Esophagus squamous epithelium (tissue), 5 donors: ENCODE data around the gene RGS14. TPM values are rescaled to one million over a fixed set of nuclear protein-coding genes. Genes with fewer than 3 reads are reported as not detected.
A peak's percentile ranks its signal among the peaks of the same experiment; 100 is the strongest.

Experiments used
- DNase-seq: peaks from one replicate; lab custom pipeline; 2025; lab: John Stamatoyannopoulos, UW
- H3K27ac ChIP-seq, 4 donors: fragments of 200-600 bp; sonication (generic); one replicate each; pipeline ENCODE4 v1.5.1; 2016 to 2019; ENCODE audit warnings: mild to moderate bottlenecking in 1 of 4
- H3K27me3 ChIP-seq, 4 donors: fragments of 200-600 bp; sonication (generic); 1 replicate in 3 of 4; 2 replicates in 1 of 4; pipeline versions ENCODE4 v1.5.1 to v1.6.0; 2017 to 2021; ENCODE audit warnings: antibody characterized with exemption in 1 of 4
- H3K36me3 ChIP-seq, 3 donors: fragments of 200-600 bp; sonication (generic); one replicate each; pipeline ENCODE4 v1.5.1; 2016 to 2019
- H3K4me1 ChIP-seq, 3 donors: fragments of 200-600 bp; sonication (generic); one replicate each; pipeline ENCODE4 v1.5.1; 2017 to 2019
- H3K4me3 ChIP-seq, 4 donors: fragments of 200-600 bp; sonication (generic); 1 replicate in 3 of 4; 2 replicates in 1 of 4; pipeline ENCODE4 v1.5.1; 2016 to 2019; ENCODE audit warnings: mild to moderate bottlenecking in 2 of 4, moderate library complexity in 1 of 4
- H3K9me3 ChIP-seq, 3 donors: fragments of 200-600 bp; sonication (generic); one replicate each; pipeline ENCODE4 v1.5.1; 2016 to 2019
- POLR2A ChIP-seq, 4 donors: fragments of 450-650 bp; IDR thresholded peaks; one replicate each; pipeline ENCODE4 v1.6.1; 2017; ENCODE audit warnings: antibody characterized with exemption in 4 of 4, mild to moderate bottlenecking in 4 of 4, moderate library complexity in 3 of 4
- WGBS, 2 donors: methylation state at CpG; one replicate each; pipeline ENCODE4 v1.1.5; 2018; 5-methylcytosine and 5-hydroxymethylcytosine counted together
- intact Hi-C: fragments of 100-400 bp; cut with DNase I; formaldehyde crosslinking; loops from one replicate; pipeline ENCODE4 v1.15.0; 2022
- total RNA-seq, 4 donors: library from RNA; depleted of rRNA; stranded (reverse); fragments of >200 nt; gene quantifications; one replicate each; pipeline ENCODE4 v1.1.0, GENCODE V29; 2016
- TF ChIP-seq, protein P1 (sequence below), 6 experiments: fragments of 450-650 bp in 4 of 6; fragments of 200-600 bp in 2 of 6; sonication (generic) in 2 of 6; IDR thresholded peaks; one replicate each; pipeline ENCODE4 v1.5.1; 2016 to 2019; ENCODE audit warnings: antibody characterized with exemption in 6 of 6, mild to moderate bottlenecking in 4 of 6, moderate library complexity in 4 of 6
- donor health status: DM: yes; HTN: yes; CAD: no.

RGS14 gene
- total RNA-seq, 4 donors from 2014 or later = 32.7 to 37.8 (median 34.8) TPM

DNA sequence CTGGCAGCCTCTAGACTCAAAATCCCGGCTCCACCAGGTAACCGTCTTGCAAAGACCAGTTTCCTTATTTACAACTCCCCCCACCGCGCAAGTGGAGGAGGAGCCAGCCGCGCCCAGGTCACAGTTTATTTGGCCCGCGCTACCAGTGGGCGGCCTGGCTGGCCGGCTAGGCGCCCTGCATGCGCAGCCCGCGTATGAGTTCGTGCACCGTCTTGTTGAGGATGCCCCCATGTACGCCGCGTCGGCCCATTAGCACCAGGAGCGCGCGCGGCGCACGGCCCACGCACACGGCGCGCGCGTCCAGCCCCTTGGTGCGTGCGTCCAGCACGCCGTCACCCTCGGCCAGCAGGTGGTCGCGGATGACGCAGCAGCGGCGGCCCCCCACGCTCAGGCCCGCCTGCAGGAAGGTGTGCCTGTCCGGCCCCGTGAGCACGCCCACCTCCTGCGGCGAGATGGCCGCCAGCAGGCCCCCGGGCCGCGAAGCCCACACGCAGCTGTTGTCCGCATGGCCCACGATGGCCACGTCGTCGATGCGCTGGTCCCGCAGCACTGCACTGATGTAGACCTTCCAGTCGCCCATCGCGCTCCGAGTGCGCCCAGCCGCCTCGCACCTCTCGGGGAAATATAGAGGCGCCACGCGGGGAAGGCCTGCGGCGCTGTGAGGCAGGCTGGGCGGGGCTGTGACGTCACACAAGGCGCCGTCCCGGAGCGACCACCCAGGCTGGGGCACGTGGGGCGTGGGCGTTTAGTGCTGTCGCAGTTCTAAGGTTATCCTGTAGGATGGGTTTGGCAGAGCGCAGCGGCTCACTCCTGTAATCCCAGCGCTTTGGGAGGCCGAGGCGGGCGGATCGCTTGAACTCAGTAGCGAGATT, 42.5 kb downstream of the RGS14 start, which contains the start of gene PFN3:
Gene PFN3, minus strand, starts transcription at position 665 of the 872 bp plus-strand sequence. Its CDS starts 85 bp downstream, at position 580.
- Histone ChIP-seq H3K27ac (no peak within 1 kb of the TSS), H3K4me3 (peak within 1 kb of the TSS in 1 of 4 donors; percentile 21), H3K36me3 (no peaks in the 10 kb centered on the region), H3K4me1 (peaks cover 29 to 47% (median 34%) of the 10 kb centered on the region in 3 donors), H3K9me3 (no peaks in the 10 kb centered on the region), H3K27me3 (peaks cover 0 to 89% (median 15%) of the 10 kb centered on the region in 4 donors)
- 54 to 66% methylated on average over 13 to 28 of the region's 92 CpGs for WGBS, 2 donors
- intact Hi-C loops = loop anchor here (10.0 kb wide), 1 partner anchor 85 kb away; the partner anchor contains the start of gene MXD3
- TF ChIP-seq, protein P1, sequence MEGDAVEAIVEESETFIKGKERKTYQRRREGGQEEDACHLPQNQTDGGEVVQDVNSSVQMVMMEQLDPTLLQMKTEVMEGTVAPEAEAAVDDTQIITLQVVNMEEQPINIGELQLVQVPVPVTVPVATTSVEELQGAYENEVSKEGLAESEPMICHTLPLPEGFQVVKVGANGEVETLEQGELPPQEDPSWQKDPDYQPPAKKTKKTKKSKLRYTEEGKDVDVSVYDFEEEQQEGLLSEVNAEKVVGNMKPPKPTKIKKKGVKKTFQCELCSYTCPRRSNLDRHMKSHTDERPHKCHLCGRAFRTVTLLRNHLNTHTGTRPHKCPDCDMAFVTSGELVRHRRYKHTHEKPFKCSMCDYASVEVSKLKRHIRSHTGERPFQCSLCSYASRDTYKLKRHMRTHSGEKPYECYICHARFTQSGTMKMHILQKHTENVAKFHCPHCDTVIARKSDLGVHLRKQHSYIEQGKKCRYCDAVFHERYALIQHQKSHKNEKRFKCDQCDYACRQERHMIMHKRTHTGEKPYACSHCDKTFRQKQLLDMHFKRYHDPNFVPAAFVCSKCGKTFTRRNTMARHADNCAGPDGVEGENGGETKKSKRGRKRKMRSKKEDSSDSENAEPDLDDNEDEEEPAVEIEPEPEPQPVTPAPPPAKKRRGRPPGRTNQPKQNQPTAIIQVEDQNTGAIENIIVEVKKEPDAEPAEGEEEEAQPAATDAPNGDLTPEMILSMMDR (IDR thresholded peaks at IDR 0.05) = no peak
- TF ChIP-seq POLR2A (IDR thresholded peaks at IDR 0.05) = no peak
- DNase-seq = no peak

- H3K4me1 ChIP-seq = peaks cover 29 to 52% (median 34%) of the 10 kb centered on the region in 3 donors
- no peaks in the 10 kb centered on the region for H3K36me3 ChIP-seq
- peak in 1 of 4 donors; percentile 6 for TF ChIP-seq POLR2A (IDR thresholded peaks at IDR 0.05)
- TF ChIP-seq, protein P1 (IDR thresholded peaks at IDR 0.05) = peak; percentile 34 to 78 (median 50)
- peak overlapping the region; percentile 41 to 79 (median 72) for H3K4me3 ChIP-seq
- H3K9me3 ChIP-seq = no peaks in the 10 kb centered on the region
- peak overlapping the region; percentile 83 to 90 (median 88) for H3K27ac ChIP-seq
- intact Hi-C loops = no loop called here
- DNase-seq = no peak
- 0 to 10% methylated on average over 7 to 12 of the region's 49 CpGs for WGBS, 2 donors
- H3K27me3 ChIP-seq = peaks cover 0 to 72% (median 15%) of the 10 kb centered on the region in 4 donors
These were observed 44.7 kb downstream of the RGS14 start for GRCh38 chr5:177402271-177403043.

GRCh38 chr5:177403102-177403791, 45.5 kb downstream of the RGS14 start:
- H3K9me3 ChIP-seq = no peaks in the 10 kb centered on the region
- 2% methylated on average over 7 of the region's 61 CpGs; no CpG with 5 or more reads in 1 of the 2 donors for whole genome bisulfite sequencing, 2 donors
- TF ChIP-seq POLR2A (IDR thresholded peaks at IDR 0.05) = peak in 1 of 4 donors; percentile 37
- TF ChIP-seq, protein P1 (IDR thresholded peaks at IDR 0.05) = no peak
- H3K27me3 ChIP-seq = peaks cover 0 to 64% (median 15%) of the 10 kb centered on the region in 4 donors
- H3K36me3 ChIP-seq = no peaks in the 10 kb centered on the region
- no peak for DNase-seq
- H3K27ac ChIP-seq = peak overlapping the region; percentile 83 to 90 (median 88)
- intact Hi-C loops = no loop called here
- H3K4me3 ChIP-seq = peak overlapping the region; percentile 41 to 79 (median 72)
- H3K4me1 ChIP-seq = peaks cover 29 to 52% (median 34%) of the 10 kb centered on the region in 3 donors

GRCh38 chr5:177403792-177404640, 46.3 kb downstream of the RGS14 start:
- Histone ChIP-seq H3K4me1 (peaks cover 29 to 52% (median 34%) of the 10 kb centered on the region in 3 donors), H3K27me3 (peaks cover 0 to 57% (median 15%) of the 10 kb centered on the region in 4 donors), H3K4me3 (peak overlapping the region; percentile 41 to 79 (median 72)), H3K9me3 (no peaks in the 10 kb centered on the region), H3K27ac (peak overlapping the region; percentile 83 to 90 (median 88)), H3K36me3 (no peaks in the 10 kb centered on the region)
- TF ChIP-seq, protein P1 (IDR thresholded peaks at IDR 0.05) = peak; percentile 60 to 89 (median 82)
- peak in 1 of 4 donors; percentile 4 for TF ChIP-seq POLR2A (IDR thresholded peaks at IDR 0.05)
- DNase-seq = no peak
- intact Hi-C loops = no loop called here
- WGBS, 2 donors = 0% methylated on average over 2 of the region's 93 CpGs; no CpG with 5 or more reads in 1 of the 2 donors
